GM23338 (cell line): ENCODE measurements around the gene FAM117B. TPM values are rescaled to one million over a fixed set of nuclear protein-coding genes. Genes with fewer than 3 reads are reported as not detected.

ENCODE experiments used
- ATAC-seq: fragments of 200-7000 bp; cut with Tn5 transposase; 3 replicates; pipeline ENCODE4 v1.9.1; 2020
- DNase-seq: peaks from one replicate; pipeline ENCODE4 v3.0.0-alpha.2; 2015; ENCODE audit warnings: low spot score
- H2AFZ ChIP-seq: fragments of 200-600 bp; sonication (generic); 2 replicates; pipeline ENCODE4 v1.8.0; 2016; ENCODE audit warnings: antibody characterized with exemption, mild to moderate bottlenecking, moderate library complexity
- H3F3A ChIP-seq: fragments of 200-600 bp; sonication (generic); replicated peaks from 2 replicates; pipeline ENCODE4 v1.8.0; 2017; ENCODE audit warnings: antibody characterized with exemption, mixed run types, low read depth
- H3K27ac ChIP-seq: fragments of 200-600 bp; sonication (generic); 2 replicates; pipeline ENCODE4 v1.6.1; 2016; ENCODE audit warnings: low read depth
- H3K27me3 ChIP-seq: fragments of 200-600 bp; sonication (generic); 2 replicates; pipeline ENCODE4 v1.8.0; 2016; ENCODE audit warnings: mild to moderate bottlenecking, mixed run types, moderate library complexity; ENCODE audit not compliant: insufficient read depth
- H3K36me3 ChIP-seq: fragments of 200-600 bp; sonication (generic); 2 replicates; pipeline ENCODE4 v1.8.0; 2016; ENCODE audit warnings: mild to moderate bottlenecking; ENCODE audit not compliant: insufficient read depth
- H3K4me1 ChIP-seq: fragments of 200-600 bp; sonication (generic); 2 replicates; pipeline ENCODE4 v1.8.0; 2016; ENCODE audit warnings: mild to moderate bottlenecking, moderate library complexity; ENCODE audit not compliant: insufficient read depth
- H3K4me2 ChIP-seq: fragments of 200-600 bp; sonication (generic); 2 replicates; pipeline ENCODE4 v1.7.1; 2017; ENCODE audit warnings: mixed run types
- H3K4me3 ChIP-seq: fragments of 200-600 bp; sonication (generic); 2 replicates; pipeline ENCODE4 v1.6.1; 2016; ENCODE audit warnings: mixed run types
- H3K79me2 ChIP-seq: fragments of 200-600 bp; sonication (generic); replicated peaks from 2 replicates; pipeline ENCODE4 v1.8.0; 2017; ENCODE audit warnings: mild to moderate bottlenecking; ENCODE audit not compliant: insufficient read depth
- H3K9me2 ChIP-seq: fragments of 200-600 bp; sonication (generic); 2 replicates; pipeline ENCODE4 v1.8.0; 2017; ENCODE audit not compliant: insufficient read depth
- H4K20me1 ChIP-seq: fragments of 200-600 bp; sonication (generic); replicated peaks from 2 replicates; pipeline ENCODE4 v1.8.0; 2017; ENCODE audit warnings: mild to moderate bottlenecking; ENCODE audit not compliant: insufficient read depth
- H3K27ac Mint-ChIP-seq: 2 replicates; pipeline ENCODE4 v1.8.0; 2020; ENCODE audit warnings: inconsistent platforms, mild to moderate bottlenecking, moderate library complexity, mixed read lengths
- H3K27me3 Mint-ChIP-seq: 3 replicates; pipeline ENCODE4 v1.8.0; 2022; ENCODE audit warnings: low read depth, mild to moderate bottlenecking, moderate library complexity, mixed read lengths, inconsistent platforms; ENCODE audit not compliant: insufficient read depth, poor library complexity
- H3K36me3 Mint-ChIP-seq: 3 replicates; pipeline ENCODE4 v1.8.0; 2021; ENCODE audit warnings: low read depth, mild to moderate bottlenecking, inconsistent platforms, moderate library complexity, mixed read lengths
- H3K4me1 Mint-ChIP-seq: 3 replicates; pipeline ENCODE4 v1.8.0; 2020; ENCODE audit warnings: mild to moderate bottlenecking, inconsistent platforms, mixed read lengths
- H3K4me3 Mint-ChIP-seq: 3 replicates; pipeline ENCODE4 v1.8.0; 2021; ENCODE audit warnings: moderate library complexity, mild to moderate bottlenecking, inconsistent platforms, mixed read lengths
- H3K9me3 Mint-ChIP-seq: 3 replicates; pipeline ENCODE4 v1.8.0; 2020; ENCODE audit warnings: moderate library complexity, mild to moderate bottlenecking, inconsistent platforms, mixed read lengths
- CREB1 ChIP-seq: fragments of 250-450 bp; sonication (Bioruptor Pico); IDR thresholded peaks from 2 replicates; pipeline ENCODE4 v1.5.0; 2020; ENCODE audit warnings: low read depth, mild to moderate bottlenecking, moderate library complexity
- EZH2 ChIP-seq: fragments of 200-600 bp; sonication (generic); IDR thresholded peaks from one replicate; pipeline ENCODE4 v1.8.0; 2017; ENCODE audit warnings: antibody characterized with exemption, mild to moderate bottlenecking, low read depth; ENCODE audit not compliant: unreplicated experiment
- EZH2phosphoT487 ChIP-seq: fragments of 200-600 bp; sonication (generic); IDR thresholded peaks from one replicate; pipeline ENCODE4 v1.8.1; 2018; ENCODE audit warnings: antibody characterized with exemption; ENCODE audit not compliant: unreplicated experiment
- JUNB ChIP-seq: IDR thresholded peaks from one replicate; pipeline ENCODE4 v1.6.1; 2016; ENCODE audit warnings: antibody characterized with exemption; ENCODE audit not compliant: unreplicated experiment
- NANOG ChIP-seq: IDR thresholded peaks from 2 replicates; pipeline ENCODE4 v1.6.1; 2016; ENCODE audit warnings: antibody characterized with exemption, borderline replicate concordance
- POLR2AphosphoS5 ChIP-seq: IDR thresholded peaks from 2 replicates; pipeline ENCODE4 v1.6.1; 2016; ENCODE audit warnings: antibody characterized with exemption, low read depth
- STAT1 ChIP-seq: IDR thresholded peaks from one replicate; pipeline ENCODE4 v1.6.1; 2016; ENCODE audit warnings: antibody characterized with exemption; ENCODE audit not compliant: unreplicated experiment
- ZNF114 ChIP-seq: fragments of 250-450 bp; sonication (Bioruptor Pico); IDR thresholded peaks from 2 replicates; pipeline ENCODE4 v1.5.0; 2020; ENCODE audit warnings: mild to moderate bottlenecking, moderate library complexity
- ZNF331 ChIP-seq: fragments of 250-450 bp; sonication (Bioruptor Pico); IDR thresholded peaks from 2 replicates; pipeline ENCODE4 v1.5.0; 2020; ENCODE audit warnings: low read depth, mild to moderate bottlenecking, moderate library complexity
- polyA plus RNA-seq: library from polyadenylated mRNA; unstranded; fragments of >200 nt; fragmentation: Nextera tagmentation; extraction: Ambion mirVana; gene quantifications from 2 replicates; pipeline ENCODE4 v1.2.1, GENCODE V29; 2016
- total RNA-seq: library from RNA; depleted of rRNA; stranded (reverse); fragments of >200 nt; shearing (Covaris generic); gene quantifications from 2 replicates; pipeline ENCODE4 v1.2.3, GENCODE V29; 2014
- TF ChIP-seq, protein P1 (sequence below): IDR thresholded peaks from 2 replicates; pipeline ENCODE4 v1.6.1; 2016; ENCODE audit warnings: antibody characterized with exemption
- TF ChIP-seq, protein P2 (sequence below): IDR thresholded peaks from one replicate; pipeline ENCODE4 v1.6.1; 2018; ENCODE audit warnings: antibody characterized with exemption; ENCODE audit not compliant: unreplicated experiment
- TF ChIP-seq, protein P3 (sequence below), 2 experiments: fragments of 200-600 bp in 1 of 2; sonication (generic) in 1 of 2; conservative IDR thresholded peaks; 2 replicates each; pipeline versions ENCODE4 v1.5.1 to v1.6.1; 2016 to 2017; ENCODE audit warnings: antibody characterized with exemption in 2 of 2, low read depth in 2 of 2, mild to moderate bottlenecking in 2 of 2, moderate library complexity in 1 of 2

Gene FAM117B
- total and polyA plus RNA-seq, 2 experiments from 2014 or later, result 8.4 to 23.0 TPM

DNA sequence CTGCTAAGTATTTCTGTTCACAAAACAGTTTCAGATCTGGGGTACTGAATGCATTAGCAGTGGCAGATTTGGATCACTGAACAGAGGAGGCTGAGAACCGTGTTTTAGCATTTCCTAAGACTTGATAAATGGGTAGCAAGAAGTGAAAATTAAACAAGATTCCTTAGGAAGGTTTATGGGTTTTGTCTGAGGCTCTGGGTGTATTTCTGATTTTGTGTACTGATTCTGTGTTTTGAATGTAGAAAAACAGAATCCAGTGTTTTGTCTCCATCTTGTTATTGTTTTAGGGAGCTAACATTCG is 1.4 kb downstream of the FAM117B start:
- Mint-ChIP-seq H3K4me1 (peaks cover 24% of the 10 kb centered on the region), H3K27me3 (peaks cover 5% of the 10 kb centered on the region), H3K4me3 (peak overlapping the region; percentile 80), H3K27ac (peak overlapping the region; percentile 66), H3K9me3 (no peaks in the 10 kb centered on the region), H3K36me3 (no peaks in the 10 kb centered on the region; the same call in 2 of the 3 replicates)
- no peak for TF ChIP-seq NANOG
- H3K27me3 ChIP-seq, result no peaks in the 10 kb centered on the region
- peak overlapping the region; percentile 86; the same call in 1 of the 2 replicates for H2AFZ ChIP-seq
- H3K4me1 ChIP-seq, result peaks cover 17% of the 10 kb centered on the region
- peaks cover 3% of the 10 kb centered on the region; the same call in 1 of the 2 replicates for H3F3A ChIP-seq
- no peak for DNase-seq
- peaks cover 23% of the 10 kb centered on the region for H4K20me1 ChIP-seq
- H3K79me2 ChIP-seq, result peaks cover 52% of the 10 kb centered on the region
- H3K27ac ChIP-seq, result peak overlapping the region; percentile 91
- H3K36me3 ChIP-seq, result no peaks in the 10 kb centered on the region
- peak overlapping the region; percentile 96 for H3K4me2 ChIP-seq
- ATAC-seq, result no peak
- no peaks in the 10 kb centered on the region for H3K9me2 ChIP-seq
- H3K4me3 ChIP-seq, result peak overlapping the region; percentile 97

DNA sequence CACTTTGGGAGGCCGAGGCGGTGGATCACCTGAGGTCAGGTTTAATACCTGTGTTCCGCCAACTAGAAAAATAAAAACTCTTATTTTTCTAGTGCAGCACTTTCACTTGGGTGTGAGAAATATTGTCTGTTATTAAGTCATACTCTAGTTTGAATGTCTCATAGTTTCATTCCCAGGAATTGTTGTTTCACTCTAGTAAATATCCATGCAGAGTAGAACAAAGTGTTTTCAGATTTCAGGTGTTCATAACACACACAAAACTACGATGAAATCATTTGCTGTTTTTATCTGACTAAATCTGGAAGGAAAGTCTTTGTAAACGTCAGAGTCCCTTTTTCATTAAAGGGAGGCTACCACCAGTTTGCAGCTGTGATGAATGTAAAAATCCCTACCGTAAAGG is 4.0 kb downstream of the FAM117B start:
- Mint-ChIP-seq H3K27me3 (peaks cover 5% of the 10 kb centered on the region), H3K4me3 (no peak overlapping the region), H3K9me3 (no peaks in the 10 kb centered on the region), H3K27ac (no peak overlapping the region), H3K4me1 (peaks cover 21% of the 10 kb centered on the region), H3K36me3 (no peaks in the 10 kb centered on the region; the same call in 2 of the 3 replicates)
- Histone ChIP-seq H3K79me2 (peaks cover 77% of the 10 kb centered on the region), H3K27ac (no peak overlapping the region), H3K4me1 (peaks cover 22% of the 10 kb centered on the region), H4K20me1 (peaks cover 23% of the 10 kb centered on the region), H3F3A (peaks cover 3% of the 10 kb centered on the region; the same call in 1 of the 2 replicates), H2AFZ (no peak overlapping the region), H3K4me2 (no peak overlapping the region), H3K4me3 (no peak overlapping the region), H3K9me2 (no peaks in the 10 kb centered on the region), H3K36me3 (no peaks in the 10 kb centered on the region), H3K27me3 (no peaks in the 10 kb centered on the region)
- ATAC-seq (no peak), DNase-seq (no peak)
- no peak for TF ChIP-seq ZNF331 (CRISPR knock-in tag)
- TF ChIP-seq STAT1, result no peak
- TF ChIP-seq, protein P1, sequence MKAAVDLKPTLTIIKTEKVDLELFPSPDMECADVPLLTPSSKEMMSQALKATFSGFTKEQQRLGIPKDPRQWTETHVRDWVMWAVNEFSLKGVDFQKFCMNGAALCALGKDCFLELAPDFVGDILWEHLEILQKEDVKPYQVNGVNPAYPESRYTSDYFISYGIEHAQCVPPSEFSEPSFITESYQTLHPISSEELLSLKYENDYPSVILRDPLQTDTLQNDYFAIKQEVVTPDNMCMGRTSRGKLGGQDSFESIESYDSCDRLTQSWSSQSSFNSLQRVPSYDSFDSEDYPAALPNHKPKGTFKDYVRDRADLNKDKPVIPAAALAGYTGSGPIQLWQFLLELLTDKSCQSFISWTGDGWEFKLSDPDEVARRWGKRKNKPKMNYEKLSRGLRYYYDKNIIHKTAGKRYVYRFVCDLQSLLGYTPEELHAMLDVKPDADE, result no peak
- TF ChIP-seq CREB1, result no peak
- TF ChIP-seq JUNB, result no peak
- TF ChIP-seq, protein P2, sequence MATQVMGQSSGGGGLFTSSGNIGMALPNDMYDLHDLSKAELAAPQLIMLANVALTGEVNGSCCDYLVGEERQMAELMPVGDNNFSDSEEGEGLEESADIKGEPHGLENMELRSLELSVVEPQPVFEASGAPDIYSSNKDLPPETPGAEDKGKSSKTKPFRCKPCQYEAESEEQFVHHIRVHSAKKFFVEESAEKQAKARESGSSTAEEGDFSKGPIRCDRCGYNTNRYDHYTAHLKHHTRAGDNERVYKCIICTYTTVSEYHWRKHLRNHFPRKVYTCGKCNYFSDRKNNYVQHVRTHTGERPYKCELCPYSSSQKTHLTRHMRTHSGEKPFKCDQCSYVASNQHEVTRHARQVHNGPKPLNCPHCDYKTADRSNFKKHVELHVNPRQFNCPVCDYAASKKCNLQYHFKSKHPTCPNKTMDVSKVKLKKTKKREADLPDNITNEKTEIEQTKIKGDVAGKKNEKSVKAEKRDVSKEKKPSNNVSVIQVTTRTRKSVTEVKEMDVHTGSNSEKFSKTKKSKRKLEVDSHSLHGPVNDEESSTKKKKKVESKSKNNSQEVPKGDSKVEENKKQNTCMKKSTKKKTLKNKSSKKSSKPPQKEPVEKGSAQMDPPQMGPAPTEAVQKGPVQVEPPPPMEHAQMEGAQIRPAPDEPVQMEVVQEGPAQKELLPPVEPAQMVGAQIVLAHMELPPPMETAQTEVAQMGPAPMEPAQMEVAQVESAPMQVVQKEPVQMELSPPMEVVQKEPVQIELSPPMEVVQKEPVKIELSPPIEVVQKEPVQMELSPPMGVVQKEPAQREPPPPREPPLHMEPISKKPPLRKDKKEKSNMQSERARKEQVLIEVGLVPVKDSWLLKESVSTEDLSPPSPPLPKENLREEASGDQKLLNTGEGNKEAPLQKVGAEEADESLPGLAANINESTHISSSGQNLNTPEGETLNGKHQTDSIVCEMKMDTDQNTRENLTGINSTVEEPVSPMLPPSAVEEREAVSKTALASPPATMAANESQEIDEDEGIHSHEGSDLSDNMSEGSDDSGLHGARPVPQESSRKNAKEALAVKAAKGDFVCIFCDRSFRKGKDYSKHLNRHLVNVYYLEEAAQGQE, result no peak
- no peak for TF ChIP-seq ZNF114 (CRISPR knock-in tag)
- TF ChIP-seq POLR2AphosphoS5, result no peak
- no peak for TF ChIP-seq EZH2phosphoT487
- TF ChIP-seq EZH2, result no peak
- TF ChIP-seq NANOG, result no peak
- TF ChIP-seq, protein P3, sequence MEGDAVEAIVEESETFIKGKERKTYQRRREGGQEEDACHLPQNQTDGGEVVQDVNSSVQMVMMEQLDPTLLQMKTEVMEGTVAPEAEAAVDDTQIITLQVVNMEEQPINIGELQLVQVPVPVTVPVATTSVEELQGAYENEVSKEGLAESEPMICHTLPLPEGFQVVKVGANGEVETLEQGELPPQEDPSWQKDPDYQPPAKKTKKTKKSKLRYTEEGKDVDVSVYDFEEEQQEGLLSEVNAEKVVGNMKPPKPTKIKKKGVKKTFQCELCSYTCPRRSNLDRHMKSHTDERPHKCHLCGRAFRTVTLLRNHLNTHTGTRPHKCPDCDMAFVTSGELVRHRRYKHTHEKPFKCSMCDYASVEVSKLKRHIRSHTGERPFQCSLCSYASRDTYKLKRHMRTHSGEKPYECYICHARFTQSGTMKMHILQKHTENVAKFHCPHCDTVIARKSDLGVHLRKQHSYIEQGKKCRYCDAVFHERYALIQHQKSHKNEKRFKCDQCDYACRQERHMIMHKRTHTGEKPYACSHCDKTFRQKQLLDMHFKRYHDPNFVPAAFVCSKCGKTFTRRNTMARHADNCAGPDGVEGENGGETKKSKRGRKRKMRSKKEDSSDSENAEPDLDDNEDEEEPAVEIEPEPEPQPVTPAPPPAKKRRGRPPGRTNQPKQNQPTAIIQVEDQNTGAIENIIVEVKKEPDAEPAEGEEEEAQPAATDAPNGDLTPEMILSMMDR (conservative IDR thresholded peaks at IDR 0.05; ENCODE audit: low read depth in 2 of 2), result no peak
